Measurements from ENCODE around the gene PLXNA4.

Gene PLXNA4

DNA sequence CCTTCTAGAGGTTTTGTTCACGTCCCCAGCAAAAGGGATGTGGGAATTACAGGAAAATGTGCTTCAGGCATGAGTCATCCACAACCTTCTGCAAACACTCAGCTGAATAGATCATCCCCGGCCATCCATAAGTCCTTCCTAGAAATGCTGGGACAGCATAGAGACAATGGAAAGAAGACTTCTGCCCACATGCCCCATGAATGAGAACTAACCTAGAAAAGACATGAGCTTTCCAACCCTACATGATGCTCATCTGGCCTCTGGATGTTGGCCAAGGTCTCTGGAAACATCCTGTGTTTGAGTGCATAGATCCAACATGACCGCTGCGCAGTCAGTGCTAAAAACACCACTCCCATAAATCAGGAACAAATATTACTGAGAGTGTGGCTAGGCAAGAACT is 277.5 kb downstream of the PLXNA4 start:
- Mint-ChIP-seq H3K4me1 (ENCODE audit: low read depth) (no peaks in the 10 kb centered on the region), H3K36me3 (ENCODE audit: low read depth) (no peaks in the 10 kb centered on the region), H3K27me3 (peaks cover 4% of the 10 kb centered on the region), H3K27ac (no peak overlapping the region), H3K4me3 (no peak overlapping the region), H3K9me3 (no peaks in the 10 kb centered on the region)
- intact Hi-C loops (cut with micrococcal nuclease): no loop called here

DNA sequence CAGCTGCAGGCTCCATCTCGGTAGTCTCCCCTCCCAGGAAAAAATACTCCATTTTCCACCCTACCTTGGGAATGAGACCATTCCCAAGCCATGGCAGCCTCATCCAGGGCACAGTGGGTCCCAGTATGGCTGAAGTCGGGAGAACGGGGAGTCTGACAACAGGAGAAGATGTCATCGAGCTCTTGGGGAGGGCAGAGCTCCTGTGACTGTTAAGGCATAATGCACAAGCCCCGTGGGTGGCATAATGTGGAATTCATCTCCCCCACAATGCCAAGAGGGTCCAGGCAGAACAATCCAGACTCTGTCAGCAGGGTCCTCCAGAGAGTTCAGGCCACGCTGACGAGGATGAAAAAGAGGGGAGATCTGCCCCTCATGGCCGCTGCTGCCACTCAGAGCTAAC is 279.4 kb downstream of the PLXNA4 start:
- Mint-ChIP-seq H3K27me3 (peaks cover 7% of the 10 kb centered on the region), H3K9me3 (no peaks in the 10 kb centered on the region), H3K4me3 (no peak overlapping the region), H3K27ac (no peak overlapping the region), H3K4me1 (ENCODE audit: low read depth) (no peaks in the 10 kb centered on the region), H3K36me3 (ENCODE audit: low read depth) (no peaks in the 10 kb centered on the region)
- intact Hi-C loops (cut with micrococcal nuclease): no loop called here

DNA sequence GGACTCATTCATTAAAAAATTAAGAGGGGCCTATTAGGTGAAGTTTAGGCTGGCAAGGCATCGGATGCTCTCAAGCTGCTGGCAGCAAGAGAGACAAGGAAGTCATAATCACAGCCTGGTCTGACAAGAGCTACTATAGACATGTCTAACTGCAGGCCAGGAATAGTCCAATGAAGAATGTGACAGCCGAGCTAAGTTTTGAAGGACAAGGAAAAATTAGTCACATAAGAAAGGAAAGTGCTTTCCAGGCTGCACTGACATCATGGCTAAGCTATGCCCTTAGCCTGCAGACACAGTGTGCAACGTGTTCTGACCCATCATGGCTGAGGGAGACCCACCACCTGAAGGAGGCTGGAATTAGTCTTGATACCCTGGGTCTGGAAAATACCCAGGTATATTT is 281.1 kb downstream of the PLXNA4 start:
- Mint-ChIP-seq H3K36me3 (ENCODE audit: low read depth) (no peaks in the 10 kb centered on the region), H3K27me3 (peaks cover 5% of the 10 kb centered on the region), H3K4me3 (no peak overlapping the region), H3K9me3 (no peaks in the 10 kb centered on the region), H3K27ac (no peak overlapping the region), H3K4me1 (ENCODE audit: low read depth) (no peaks in the 10 kb centered on the region)
- intact Hi-C loops (cut with micrococcal nuclease): no loop called here

DNA sequence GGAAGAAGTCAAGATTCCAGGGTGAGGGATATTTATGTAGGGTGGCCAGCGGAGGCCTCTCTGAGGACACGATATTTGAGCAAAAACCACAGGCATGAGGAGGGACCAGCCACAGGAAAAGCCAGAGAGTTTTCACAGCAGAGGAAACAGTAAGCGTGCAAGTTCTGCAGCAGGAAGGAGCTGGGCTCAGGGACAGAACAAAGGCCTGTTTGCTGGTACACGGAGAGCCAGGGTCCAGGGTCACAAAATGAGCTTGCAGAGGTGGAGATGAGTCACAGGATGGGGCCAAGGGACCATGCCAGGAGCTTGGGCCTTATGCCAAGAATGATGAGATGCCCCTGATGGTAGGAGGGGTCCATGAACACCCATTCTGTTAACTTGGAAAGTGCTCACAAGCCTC is 283.5 kb downstream of the PLXNA4 start:
- H3K36me3 Mint-ChIP-seq (ENCODE audit: low read depth): no peaks in the 10 kb centered on the region
- no peaks in the 10 kb centered on the region for H3K4me1 Mint-ChIP-seq (ENCODE audit: low read depth)
- no peak overlapping the region for H3K4me3 Mint-ChIP-seq
- H3K9me3 Mint-ChIP-seq: no peaks in the 10 kb centered on the region
- peaks cover 5% of the 10 kb centered on the region for H3K27me3 Mint-ChIP-seq
- intact Hi-C loops (cut with micrococcal nuclease): no loop called here
- no peak overlapping the region for H3K27ac Mint-ChIP-seq

DNA sequence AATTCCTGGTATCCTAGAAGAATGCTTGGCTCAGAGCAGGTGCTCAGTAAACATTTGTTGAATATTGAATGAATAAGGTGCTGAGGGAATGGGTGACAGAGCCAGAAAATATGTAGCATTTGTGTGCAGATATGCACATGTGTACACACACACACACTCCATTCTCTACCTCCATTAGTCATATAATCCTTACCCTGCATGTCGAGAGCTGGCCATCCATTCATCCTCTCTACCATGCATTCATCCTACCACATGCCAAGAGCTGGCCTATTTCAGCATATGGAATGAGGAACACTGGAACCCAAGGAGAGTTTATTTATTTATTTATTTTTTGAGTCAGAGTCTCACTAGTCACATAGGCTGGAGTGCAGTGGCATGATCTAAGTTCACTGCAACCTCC is 284.8 kb downstream of the PLXNA4 start:
- Mint-ChIP-seq H3K9me3 (no peaks in the 10 kb centered on the region), H3K4me1 (ENCODE audit: low read depth) (no peaks in the 10 kb centered on the region), H3K36me3 (ENCODE audit: low read depth) (no peaks in the 10 kb centered on the region), H3K4me3 (no peak overlapping the region), H3K27ac (no peak overlapping the region), H3K27me3 (peaks cover 5% of the 10 kb centered on the region)
- intact Hi-C loops (cut with micrococcal nuclease): no loop called here

- Mint-ChIP-seq H3K27me3 (peaks cover 5% of the 10 kb centered on the region), H3K27ac (no peak overlapping the region), H3K4me1 (ENCODE audit: low read depth) (no peaks in the 10 kb centered on the region), H3K4me3 (no peak overlapping the region), H3K36me3 (ENCODE audit: low read depth) (no peaks in the 10 kb centered on the region), H3K9me3 (no peaks in the 10 kb centered on the region)
- intact Hi-C loops (cut with micrococcal nuclease): no loop called here
Observed at GRCh38 chr7:132290021-132290420, 286.2 kb downstream of the PLXNA4 start.

DNA sequence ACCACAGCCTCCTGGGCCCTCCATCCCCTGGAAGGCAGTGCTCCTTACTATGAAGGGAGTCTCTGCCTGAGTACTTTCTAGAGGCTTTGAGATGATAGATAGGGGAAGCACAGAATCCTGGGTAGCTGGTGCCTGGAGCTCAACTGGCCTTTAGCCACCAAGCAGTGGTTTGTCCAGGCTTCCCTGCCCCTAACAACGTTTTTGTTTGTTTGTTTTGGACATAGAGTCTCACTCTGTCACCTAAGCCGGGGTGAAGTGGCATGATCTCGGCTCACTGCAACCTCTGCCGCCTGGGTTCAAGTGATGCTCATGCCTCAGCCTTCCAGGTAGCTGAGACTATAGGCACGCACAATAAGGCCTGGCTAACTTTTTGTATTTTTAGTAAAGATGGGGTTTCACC is 289.4 kb downstream of the PLXNA4 start:
- intact Hi-C loops (cut with micrococcal nuclease): no loop called here
- H3K4me1 Mint-ChIP-seq (ENCODE audit: low read depth): no peaks in the 10 kb centered on the region
- no peak overlapping the region for H3K27ac Mint-ChIP-seq
- H3K36me3 Mint-ChIP-seq (ENCODE audit: low read depth): no peaks in the 10 kb centered on the region
- no peak overlapping the region for H3K4me3 Mint-ChIP-seq
- no peaks in the 10 kb centered on the region for H3K27me3 Mint-ChIP-seq
- H3K9me3 Mint-ChIP-seq: no peaks in the 10 kb centered on the region

- Mint-ChIP-seq H3K27me3 (peaks cover 4% of the 10 kb centered on the region), H3K4me3 (no peak overlapping the region), H3K9me3 (no peaks in the 10 kb centered on the region), H3K36me3 (ENCODE audit: low read depth) (no peaks in the 10 kb centered on the region), H3K4me1 (ENCODE audit: low read depth) (no peaks in the 10 kb centered on the region), H3K27ac (no peak overlapping the region)
- intact Hi-C loops (cut with micrococcal nuclease): no loop called here
Observed at GRCh38 chr7:132280335-132280734, 295.9 kb downstream of the PLXNA4 start.

- H3K36me3 Mint-ChIP-seq (ENCODE audit: low read depth): no peaks in the 10 kb centered on the region
- intact Hi-C loops (cut with micrococcal nuclease): no loop called here
- no peak overlapping the region for H3K27ac Mint-ChIP-seq
- H3K4me3 Mint-ChIP-seq: no peak overlapping the region
- peaks cover 4% of the 10 kb centered on the region for H3K27me3 Mint-ChIP-seq
- no peaks in the 10 kb centered on the region for H3K4me1 Mint-ChIP-seq (ENCODE audit: low read depth)
- H3K9me3 Mint-ChIP-seq: no peaks in the 10 kb centered on the region
Observed at GRCh38 chr7:132279718-132280117, 296.6 kb downstream of the PLXNA4 start.

GRCh38 chr7:132276976-132277725 is 299.1 kb downstream of the PLXNA4 start:
- Mint-ChIP-seq H3K27me3 (peaks cover 4% of the 10 kb centered on the region), H3K9me3 (no peaks in the 10 kb centered on the region), H3K36me3 (ENCODE audit: low read depth) (no peaks in the 10 kb centered on the region), H3K4me1 (ENCODE audit: low read depth) (no peaks in the 10 kb centered on the region), H3K27ac (no peak overlapping the region), H3K4me3 (no peak overlapping the region)
- intact Hi-C loops (cut with micrococcal nuclease): no loop called here

GRCh38 chr7:132276234-132276630 is 300.0 kb downstream of the PLXNA4 start:
- H3K36me3 Mint-ChIP-seq (ENCODE audit: low read depth): no peaks in the 10 kb centered on the region
- H3K27ac Mint-ChIP-seq: no peak overlapping the region
- H3K4me3 Mint-ChIP-seq: no peak overlapping the region
- H3K9me3 Mint-ChIP-seq: no peaks in the 10 kb centered on the region
- intact Hi-C loops (cut with micrococcal nuclease): no loop called here
- peaks cover 7% of the 10 kb centered on the region for H3K27me3 Mint-ChIP-seq
- no peaks in the 10 kb centered on the region for H3K4me1 Mint-ChIP-seq (ENCODE audit: low read depth)

DNA sequence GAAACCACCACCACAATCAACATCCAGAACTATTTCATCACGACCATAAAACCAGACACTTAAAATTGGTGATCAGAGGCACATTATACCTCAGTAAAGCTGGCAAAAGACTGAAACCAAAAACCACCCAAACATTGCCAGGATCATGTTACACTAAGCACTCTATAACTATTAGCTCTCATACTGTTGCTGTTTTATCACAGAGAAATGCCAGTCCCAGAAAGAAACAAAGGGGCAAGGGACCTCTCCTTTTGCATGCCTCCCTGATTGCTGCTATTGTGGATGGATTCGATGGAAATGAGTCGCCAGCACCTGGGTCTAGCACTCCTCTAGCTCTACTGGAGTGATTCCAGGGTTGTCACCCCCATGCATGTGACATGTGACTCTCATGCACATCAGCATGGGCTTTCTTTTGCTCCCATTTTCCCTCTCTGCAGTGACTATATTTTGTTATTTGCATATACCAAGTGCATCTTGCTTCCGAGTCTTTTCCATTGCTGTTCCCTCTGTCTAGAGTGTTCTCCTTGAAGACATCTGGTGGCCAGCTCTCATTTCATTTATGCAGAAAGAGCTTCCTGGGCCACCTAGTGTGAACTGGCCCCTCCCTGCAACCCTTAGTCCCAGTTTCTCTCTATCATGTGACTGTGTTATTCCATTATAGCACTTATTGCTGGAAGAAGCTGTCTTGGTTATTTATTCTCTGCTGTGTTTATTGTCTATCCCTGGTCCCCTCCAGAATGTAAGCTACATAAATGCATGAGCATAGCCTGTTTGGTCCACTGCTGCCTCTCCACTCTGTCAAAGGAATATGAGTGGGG is 300.6 kb downstream of the PLXNA4 start:
- Mint-ChIP-seq H3K36me3 (ENCODE audit: low read depth) (no peaks in the 10 kb centered on the region), H3K4me1 (ENCODE audit: low read depth) (no peaks in the 10 kb centered on the region), H3K27ac (no peak overlapping the region), H3K4me3 (no peak overlapping the region), H3K9me3 (no peaks in the 10 kb centered on the region), H3K27me3 (peaks cover 7% of the 10 kb centered on the region)
- intact Hi-C loops (cut with micrococcal nuclease): no loop called here

- intact Hi-C loops (cut with micrococcal nuclease): no loop called here
- Mint-ChIP-seq H3K4me1 (ENCODE audit: low read depth) (no peaks in the 10 kb centered on the region), H3K27me3 (peaks cover 5% of the 10 kb centered on the region), H3K27ac (no peak overlapping the region), H3K9me3 (no peaks in the 10 kb centered on the region), H3K36me3 (ENCODE audit: low read depth) (no peaks in the 10 kb centered on the region), H3K4me3 (no peak overlapping the region)
Observed at GRCh38 chr7:132272763-132273371, 303.4 kb downstream of the PLXNA4 start.

DNA sequence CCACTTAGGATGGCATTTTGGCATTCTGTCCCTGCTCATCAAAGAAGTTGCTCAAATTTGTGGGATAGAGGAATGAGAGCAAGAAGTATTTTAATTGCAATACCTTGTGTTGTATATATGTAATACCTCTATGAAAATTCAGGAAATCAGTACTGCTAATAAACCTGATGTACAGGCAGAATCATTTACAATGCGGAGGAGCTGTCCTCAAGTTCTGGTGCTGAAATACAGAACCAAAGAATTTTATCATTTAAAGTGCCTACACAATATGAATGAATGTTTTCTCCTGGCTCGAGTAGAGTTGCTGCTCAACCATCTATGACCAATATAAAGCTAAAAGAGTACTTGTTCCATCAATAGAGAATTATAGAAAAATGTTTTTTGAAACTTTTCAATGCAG is 305.8 kb downstream of the PLXNA4 start:
- no peaks in the 10 kb centered on the region for H3K4me1 Mint-ChIP-seq (ENCODE audit: low read depth)
- H3K36me3 Mint-ChIP-seq (ENCODE audit: low read depth): no peaks in the 10 kb centered on the region
- H3K4me3 Mint-ChIP-seq: no peak overlapping the region
- H3K9me3 Mint-ChIP-seq: no peaks in the 10 kb centered on the region
- no peak overlapping the region for H3K27ac Mint-ChIP-seq
- intact Hi-C loops (cut with micrococcal nuclease): no loop called here
- peaks cover 3% of the 10 kb centered on the region for H3K27me3 Mint-ChIP-seq
